IMR-90 (cell line): ENCODE results near the gene BTBD9. TPM values are rescaled to one million over a fixed set of nuclear protein-coding genes. Genes with fewer than 3 reads are reported as not detected.

Experiments
- ATAC-seq: fragments of 200-7000 bp; cut with Tn5 transposase; 2 replicates; pipeline ENCODE4 v1.9.1; 2020; ENCODE audit warnings: low read depth, mild to moderate bottlenecking, moderate library complexity
- BruUV-seq: library from RNA; stranded (reverse); fragments of 400-500 nt; replicated peaks from 2 replicates; lab custom pipeline; 2021; lab: Mats Ljungman, UMichigan
- CTCF ChIA-PET: fragments of 300-600 bp; formaldehyde crosslinking; extraction: SDS; loops from one replicate; lab custom pipeline; 2021; ENCODE audit warnings: antibody characterized with exemption; lab: Yijun Ruan, JAX
- POLR2A ChIA-PET: fragments of 300-600 bp; sonication (Branson Sonifier 250); formaldehyde crosslinking; loops from one replicate; lab custom pipeline; 2022; ENCODE audit warnings: antibody characterized with exemption; ENCODE audit not compliant: unreplicated experiment; lab: Charles Lee
- DNase-seq: peaks from one replicate; pipeline ENCODE4 v3.0.0; 2013
- H2AFZ ChIP-seq: replicated peaks from 2 replicates; pipeline ENCODE3; 2013; ENCODE audit warnings: low read length, mild to moderate bottlenecking; ENCODE audit not compliant: poor library complexity
- H2AK5ac ChIP-seq: 2 replicates; pipeline ENCODE4 v1.6.1; 2013; ENCODE audit warnings: low read depth, low read length, inconsistent platforms
- H2AK9ac ChIP-seq: replicated peaks from 2 replicates; pipeline ENCODE3; 2013; ENCODE audit warnings: mild to moderate bottlenecking, low read depth, low read length, moderate library complexity; ENCODE audit not compliant: poor library complexity
- H2BK120ac ChIP-seq: 2 replicates; pipeline ENCODE4 v1.6.1; 2013; ENCODE audit warnings: low read depth, low read length, inconsistent platforms
- H2BK15ac ChIP-seq: 3 replicates; pipeline ENCODE4 v1.6.1; 2013; ENCODE audit warnings: low read depth, low read length, inconsistent platforms
- H2BK20ac ChIP-seq: 2 replicates; pipeline ENCODE4 v1.6.1; 2013; ENCODE audit warnings: low read depth, mild to moderate bottlenecking, inconsistent platforms, low read length, moderate library complexity
- H2BK5ac ChIP-seq: 2 replicates; pipeline ENCODE4 v1.6.1; 2013; ENCODE audit warnings: mild to moderate bottlenecking, low read depth, low read length, inconsistent platforms; ENCODE audit not compliant: poor library complexity, severe bottlenecking
- H3K14ac ChIP-seq: replicated peaks from 2 replicates; pipeline ENCODE4 v1.6.1; 2013; ENCODE audit warnings: low read depth, low read length, inconsistent platforms
- H3K18ac ChIP-seq: 2 replicates; pipeline ENCODE4 v1.6.1; 2013; ENCODE audit warnings: low read depth, low read length, control low read depth
- H3K23ac ChIP-seq: 2 replicates; pipeline ENCODE4 v1.6.1; 2013; ENCODE audit warnings: low read depth, low read length, inconsistent platforms
- H3K27ac ChIP-seq: 2 replicates; pipeline ENCODE4 v1.5.1; 2013; ENCODE audit warnings: mild to moderate bottlenecking, control low read depth, low read length; ENCODE audit not compliant: insufficient read depth
- H3K27me3 ChIP-seq: 2 replicates; pipeline ENCODE4 v1.6.1; 2013; ENCODE audit warnings: low read length; ENCODE audit not compliant: control insufficient read depth, insufficient read depth
- H3K36me3 ChIP-seq: 2 replicates; pipeline ENCODE4 v1.6.1; 2013; ENCODE audit warnings: low read length, mixed read lengths; ENCODE audit not compliant: control insufficient read depth, insufficient read depth
- H3K4ac ChIP-seq: 2 replicates; pipeline ENCODE4 v1.6.1; 2013; ENCODE audit warnings: low read depth, low read length, inconsistent platforms
- H3K4me1 ChIP-seq: 2 replicates; pipeline ENCODE4 v1.6.1; 2013; ENCODE audit warnings: low read length, mixed read lengths; ENCODE audit not compliant: control insufficient read depth, insufficient read depth
- H3K4me2 ChIP-seq: 2 replicates; pipeline ENCODE4 v1.6.1; 2013; ENCODE audit warnings: low read depth, mild to moderate bottlenecking, control low read depth, low read length, moderate library complexity
- H3K4me3 ChIP-seq: 2 replicates; pipeline ENCODE4 v1.5.1; 2013; ENCODE audit warnings: low read depth, mild to moderate bottlenecking, control low read depth, low read length, moderate library complexity; ENCODE audit not compliant: insufficient read depth
- H3K56ac ChIP-seq: 2 replicates; pipeline ENCODE4 v1.6.1; 2013; ENCODE audit warnings: low read length, inconsistent platforms; ENCODE audit not compliant: insufficient read depth; ENCODE audit errors: extremely low read depth
- H3K79me1 ChIP-seq, 2 experiments: 2 replicates each; pipeline ENCODE4 v1.6.1; 2013; ENCODE audit warnings: low read length in 2 of 2, inconsistent platforms in 1 of 2, low read depth in 1 of 2
- H3K9ac ChIP-seq: 2 replicates; pipeline ENCODE4 v1.6.1; 2013; ENCODE audit warnings: low read depth, low read length, control low read depth
- H3K9me1 ChIP-seq: 2 replicates; pipeline ENCODE4 v1.6.1; 2013; ENCODE audit warnings: low read length, inconsistent platforms; ENCODE audit not compliant: insufficient read depth
- H3K9me3 ChIP-seq: 2 replicates; pipeline ENCODE4 v1.6.1; 2013; ENCODE audit warnings: low read length; ENCODE audit not compliant: control insufficient read depth, insufficient read depth
- H4K20me1 ChIP-seq: 2 replicates; pipeline ENCODE4 v1.6.1; 2013; ENCODE audit warnings: low read length, inconsistent platforms; ENCODE audit not compliant: insufficient read depth
- H4K5ac ChIP-seq: 2 replicates; pipeline ENCODE4 v1.6.1; 2013; ENCODE audit warnings: mild to moderate bottlenecking, low read depth, low read length, control low read depth
- H4K8ac ChIP-seq, 2 experiments: 2 replicates each; pipeline ENCODE4 v1.6.1; 2013; ENCODE audit warnings: low read depth in 2 of 2, low read length in 2 of 2, control low read depth in 1 of 2, inconsistent platforms in 1 of 2
- H4K91ac ChIP-seq: 2 replicates; pipeline ENCODE4 v1.6.1; 2013; ENCODE audit warnings: low read depth, low read length, inconsistent platforms; ENCODE audit not compliant: insufficient read depth
- BHLHE40 ChIP-seq: fragments of 150-350 bp; IDR thresholded peaks from 2 replicates; pipeline ENCODE4 v1.6.1; 2016; ENCODE audit warnings: mild to moderate bottlenecking, low read depth, low read length
- CEBPB ChIP-seq: IDR thresholded peaks from 2 replicates; pipeline ENCODE4 v1.6.1; 2012; ENCODE audit warnings: low read depth, low read length, improper control_type of control experiment
- FOS ChIP-seq: fragments of 150-350 bp; IDR thresholded peaks from 2 replicates; pipeline ENCODE4 v1.6.1; 2016; ENCODE audit warnings: low read depth, low read length
- MAFK ChIP-seq: IDR thresholded peaks from 2 replicates; pipeline ENCODE4 v1.6.1; 2012; ENCODE audit warnings: low read depth, low read length, improper control_type of control experiment
- MAZ ChIP-seq: IDR thresholded peaks from 2 replicates; pipeline ENCODE4 v1.6.1; 2012; ENCODE audit warnings: low read depth, mild to moderate bottlenecking, low read length, improper control_type of control experiment, moderate library complexity, borderline replicate concordance
- MXI1 ChIP-seq: IDR thresholded peaks from 2 replicates; pipeline ENCODE4 v1.6.1; 2012; ENCODE audit warnings: low read depth, mild to moderate bottlenecking, low read length, moderate library complexity, borderline replicate concordance
- NFE2L2 ChIP-seq: fragments of 150-350 bp; IDR thresholded peaks from 2 replicates; pipeline ENCODE4 v1.6.1; 2016; ENCODE audit warnings: low read depth, mild to moderate bottlenecking, low read length
- POLR2A ChIP-seq: IDR thresholded peaks from 2 replicates; pipeline ENCODE4 v1.6.1; 2012; ENCODE audit warnings: mild to moderate bottlenecking, low read depth, low read length
- RAD21 ChIP-seq: IDR thresholded peaks from 2 replicates; pipeline ENCODE4 v1.6.1; 2012; ENCODE audit warnings: low read length, improper control_type of control experiment
- RCOR1 ChIP-seq: IDR thresholded peaks from 2 replicates; pipeline ENCODE4 v1.6.1; 2012; ENCODE audit warnings: mild to moderate bottlenecking, low read length, improper control_type of control experiment; ENCODE audit not compliant: insufficient replicate concordance
- RFX5 ChIP-seq: IDR thresholded peaks from 2 replicates; pipeline ENCODE4 v1.8.0; 2012; ENCODE audit warnings: low read depth, mild to moderate bottlenecking, low read length, moderate library complexity
- SMC3 ChIP-seq: fragments of 150-350 bp; IDR thresholded peaks from 2 replicates; pipeline ENCODE4 v1.6.1; 2016; ENCODE audit warnings: low read depth, mild to moderate bottlenecking, antibody characterized with exemption, low read length, moderate library complexity
- WGBS, 2 experiments: methylation state at CpG; one replicate each; pipeline versions ENCODE4 v1.1.5 to v1.1.7; 2013; ENCODE audit warnings: missing lambda C conversion rate in 2 of 2; ENCODE audit not compliant: insufficient read length in 1 of 2; ENCODE audit errors: extremely low coverage in 2 of 2; 5-methylcytosine and 5-hydroxymethylcytosine counted together
- dilution Hi-C: fragments of 300-500 bp; cut with HindIII; formaldehyde crosslinking; loops from one replicate; pipeline ENCODE4 v1.14.3; 2018; ENCODE audit warnings: low sequenced_read_pairs; ENCODE audit not compliant: unreplicated experiment
- in situ Hi-C: fragments of 300-500 bp; cut with MboI; formaldehyde crosslinking; loops from 3 replicates; pipeline ENCODE4 v1.14.3; 2019; ENCODE audit warnings: low sequenced_read_pairs, inconsistent platforms, mixed read lengths
- intact Hi-C: fragments of 100-400 bp; cut with micrococcal nuclease; formaldehyde crosslinking; loops from 2 replicates; pipeline ENCODE4 v1.10.0; 2022
- polyA plus RNA-seq, 3 experiments: library from polyadenylated mRNA; depleted of rRNA; stranded (reverse); fragments of >200 nt; gene quantifications; 2 replicates each; pipeline ENCODE4 v1.2.3, GENCODE V29; 2012; ENCODE audit warnings: low replicate concordance in 1 of 3
- total RNA-seq: library from RNA; depleted of rRNA; stranded (reverse); fragments of >200 nt; gene quantifications from 2 replicates; pipeline ENCODE4 v1.2.3, GENCODE V29; 2012
- TF ChIP-seq, protein P1 (sequence below): conservative IDR thresholded peaks from 2 replicates; pipeline ENCODE4 v1.5.1; 2012; ENCODE audit warnings: mild to moderate bottlenecking, low read depth, low read length, improper control_type of control experiment
- TF ChIP-seq, protein P2 (sequence below): fragments of 150-350 bp; IDR thresholded peaks from 2 replicates; pipeline ENCODE4 v1.6.1; 2016; ENCODE audit warnings: low read depth, mild to moderate bottlenecking, low read length, moderate library complexity, borderline replicate concordance
- TF ChIP-seq, protein P3 (sequence below): fragments of 150-350 bp; IDR thresholded peaks from 2 replicates; pipeline ENCODE4 v1.6.1; 2017; ENCODE audit warnings: mild to moderate bottlenecking, antibody characterized with exemption, low read length, low read depth

The BTBD9 gene
- total and polyA plus RNA-seq, 2 of the 4 experiments (the other 2 are of a cell fraction), result 4.1 to 22.0 TPM

DNA sequence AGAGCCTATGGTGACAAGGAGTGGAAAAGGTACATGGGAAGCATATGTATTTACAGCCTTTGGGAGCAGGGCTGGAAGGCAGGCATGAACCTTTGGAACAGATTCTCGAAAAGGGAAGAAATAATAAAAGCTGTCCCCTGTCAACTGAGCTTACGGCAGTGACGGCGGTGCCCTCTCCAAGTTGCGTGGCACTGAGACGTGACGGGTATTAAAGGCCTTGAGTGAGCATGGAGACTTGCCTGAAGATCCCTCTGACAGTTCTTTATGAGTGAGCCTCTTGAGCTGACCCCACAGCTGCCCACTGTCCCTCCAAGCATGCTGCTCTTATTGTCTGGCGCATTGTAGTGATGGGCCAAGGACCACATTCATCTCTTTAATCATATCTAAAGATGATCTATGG is 431.7 kb downstream of the BTBD9 start:
- no peak overlapping the region for H2BK20ac ChIP-seq
- peaks cover 4% of the 10 kb centered on the region for H3K4me1 ChIP-seq
- CTCF ChIA-PET, result interaction anchor here (0.6 kb wide), 1 partner anchor 88 kb away, joined by 5 read pairs; no protein-coding TSS in a partner anchor
- H3K56ac ChIP-seq, result no peak overlapping the region
- no peaks in the 10 kb centered on the region for H3K79me1 ChIP-seq
- no peak overlapping the region for H4K91ac ChIP-seq
- H2AFZ ChIP-seq, result no peak overlapping the region
- H4K20me1 ChIP-seq, result no peaks in the 10 kb centered on the region
- BruUV-seq, result no TSS peak
- POLR2A ChIA-PET, result no interaction called here
- no peak overlapping the region for H3K23ac ChIP-seq
- H3K36me3 ChIP-seq, result no peaks in the 10 kb centered on the region
- no peak overlapping the region for H2BK5ac ChIP-seq
- ATAC-seq (no peak), DNase-seq (no peak)
- no peaks in the 10 kb centered on the region for H3K27me3 ChIP-seq
- H2BK120ac ChIP-seq, result no peak overlapping the region
- H3K4ac ChIP-seq, result no peak overlapping the region
- intact Hi-C loops (no loop called here), in situ Hi-C loops (no loop called here), dilution Hi-C loops (no loop called here)
- no peak overlapping the region for H3K9ac ChIP-seq
- H3K9me1 ChIP-seq, result peaks cover 3% of the 10 kb centered on the region; the same call in 1 of the 2 replicates
- no peak overlapping the region for H2BK15ac ChIP-seq
- TF ChIP-seq SMC3 (no peak), NFE2L2 (no peak), CEBPB (no peak), RFX5 (no peak), MAZ (no peak), POLR2A (no peak), RAD21 (no peak), MXI1 (no peak), FOS (no peak), MAFK (no peak), BHLHE40 (no peak), RCOR1 (no peak)
- TF ChIP-seq, protein P1, sequence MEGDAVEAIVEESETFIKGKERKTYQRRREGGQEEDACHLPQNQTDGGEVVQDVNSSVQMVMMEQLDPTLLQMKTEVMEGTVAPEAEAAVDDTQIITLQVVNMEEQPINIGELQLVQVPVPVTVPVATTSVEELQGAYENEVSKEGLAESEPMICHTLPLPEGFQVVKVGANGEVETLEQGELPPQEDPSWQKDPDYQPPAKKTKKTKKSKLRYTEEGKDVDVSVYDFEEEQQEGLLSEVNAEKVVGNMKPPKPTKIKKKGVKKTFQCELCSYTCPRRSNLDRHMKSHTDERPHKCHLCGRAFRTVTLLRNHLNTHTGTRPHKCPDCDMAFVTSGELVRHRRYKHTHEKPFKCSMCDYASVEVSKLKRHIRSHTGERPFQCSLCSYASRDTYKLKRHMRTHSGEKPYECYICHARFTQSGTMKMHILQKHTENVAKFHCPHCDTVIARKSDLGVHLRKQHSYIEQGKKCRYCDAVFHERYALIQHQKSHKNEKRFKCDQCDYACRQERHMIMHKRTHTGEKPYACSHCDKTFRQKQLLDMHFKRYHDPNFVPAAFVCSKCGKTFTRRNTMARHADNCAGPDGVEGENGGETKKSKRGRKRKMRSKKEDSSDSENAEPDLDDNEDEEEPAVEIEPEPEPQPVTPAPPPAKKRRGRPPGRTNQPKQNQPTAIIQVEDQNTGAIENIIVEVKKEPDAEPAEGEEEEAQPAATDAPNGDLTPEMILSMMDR, result no peak
- TF ChIP-seq, protein P2, sequence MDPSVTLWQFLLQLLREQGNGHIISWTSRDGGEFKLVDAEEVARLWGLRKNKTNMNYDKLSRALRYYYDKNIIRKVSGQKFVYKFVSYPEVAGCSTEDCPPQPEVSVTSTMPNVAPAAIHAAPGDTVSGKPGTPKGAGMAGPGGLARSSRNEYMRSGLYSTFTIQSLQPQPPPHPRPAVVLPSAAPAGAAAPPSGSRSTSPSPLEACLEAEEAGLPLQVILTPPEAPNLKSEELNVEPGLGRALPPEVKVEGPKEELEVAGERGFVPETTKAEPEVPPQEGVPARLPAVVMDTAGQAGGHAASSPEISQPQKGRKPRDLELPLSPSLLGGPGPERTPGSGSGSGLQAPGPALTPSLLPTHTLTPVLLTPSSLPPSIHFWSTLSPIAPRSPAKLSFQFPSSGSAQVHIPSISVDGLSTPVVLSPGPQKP, result no peak
- TF ChIP-seq, protein P3, sequence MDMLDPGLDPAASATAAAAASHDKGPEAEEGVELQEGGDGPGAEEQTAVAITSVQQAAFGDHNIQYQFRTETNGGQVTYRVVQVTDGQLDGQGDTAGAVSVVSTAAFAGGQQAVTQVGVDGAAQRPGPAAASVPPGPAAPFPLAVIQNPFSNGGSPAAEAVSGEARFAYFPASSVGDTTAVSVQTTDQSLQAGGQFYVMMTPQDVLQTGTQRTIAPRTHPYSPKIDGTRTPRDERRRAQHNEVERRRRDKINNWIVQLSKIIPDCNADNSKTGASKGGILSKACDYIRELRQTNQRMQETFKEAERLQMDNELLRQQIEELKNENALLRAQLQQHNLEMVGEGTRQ, result no peak
- no peak overlapping the region for H3K4me2 ChIP-seq
- H3K27ac ChIP-seq, result no peak overlapping the region
- H2AK9ac ChIP-seq, result no peak overlapping the region
- H3K14ac ChIP-seq, result no peak overlapping the region
- no peak overlapping the region for H3K18ac ChIP-seq
- H4K8ac ChIP-seq, result no peak overlapping the region
- no peaks in the 10 kb centered on the region for H3K9me3 ChIP-seq
- 92% methylated on average over 7 of the region's 8 CpGs; no CpG with 5 or more reads in 1 of the 2 experiments for WGBS, 2 experiments
- no peak overlapping the region for H3K4me3 ChIP-seq
- no peak overlapping the region for H2AK5ac ChIP-seq
- no peak overlapping the region for H4K5ac ChIP-seq
